GM12878 (cell line): Measurements from ENCODE around the gene TRMT44. TPM values are rescaled to one million over a fixed set of nuclear protein-coding genes. Genes with fewer than 3 reads are reported as not detected.

Experiments used
- ATAC-seq: fragments of 200-7000 bp; cut with Tn5 transposase; 3 replicates; pipeline ENCODE4 v1.9.1; 2020; ENCODE audit warnings: mild to moderate bottlenecking, moderate library complexity
- BruUV-seq: library from RNA; stranded (reverse); fragments of 400-500 nt; replicated peaks from 2 replicates; lab custom pipeline; 2021; lab: Mats Ljungman, UMichigan
- CTCF ChIA-PET: fragments of 300-600 bp; sonication (Branson Sonifier 250); formaldehyde crosslinking; extraction: SDS; loops from one replicate; lab custom pipeline; 2021; ENCODE audit warnings: inconsistent platforms; lab: Yijun Ruan, JAX
- POLR2A ChIA-PET: fragments of 350-600 bp; formaldehyde crosslinking; extraction: SDS; loops from one replicate; lab custom pipeline; 2021; ENCODE audit warnings: inconsistent platforms; lab: Charles Lee
- RAD21 ChIA-PET: fragments of 300-600 bp; sonication (Branson Sonifier 250); formaldehyde crosslinking; loops from one replicate; lab custom pipeline; 2023; ENCODE audit warnings: antibody characterized with exemption; ENCODE audit not compliant: unreplicated experiment; lab: Charles Lee
- SMC1A ChIA-PET: fragments of 300-600 bp; sonication (Branson Sonifier 250); formaldehyde crosslinking; loops from one replicate; lab custom pipeline; 2023; ENCODE audit not compliant: unreplicated experiment, uncharacterized antibody; lab: Charles Lee
- DNase-seq: peaks from one replicate; pipeline ENCODE4 v3.0.0-alpha.2; 2011; ENCODE audit warnings: low read depth, low spot score
- FAIRE-seq: peaks from 3 replicates; lab custom pipeline; 2011; peaks lifted over from hg19 to GRCh38; lab: Jason Lieb, UNC
- H2AFZ ChIP-seq: 2 replicates; pipeline ENCODE4 v1.6.0; 2011; ENCODE audit warnings: low read depth, low read length, control low read depth; ENCODE audit not compliant: control insufficient read depth
- H3K27ac ChIP-seq: 2 replicates; pipeline ENCODE4 v1.5.1; 2011; ENCODE audit warnings: control low read depth; ENCODE audit not compliant: control insufficient read depth, insufficient read depth
- H3K27me3 ChIP-seq, 2 experiments: replicated peaks in 1 of 2; 2 replicates each; pipeline versions ENCODE4 v1.6.0 to v1.6.1; 2011; ENCODE audit warnings: low read length in 1 of 2; ENCODE audit not compliant: control insufficient read depth in 2 of 2, insufficient read depth in 2 of 2
- H3K36me3 ChIP-seq, 2 experiments: 2 replicates each; pipeline ENCODE4 v1.5.1; 2011; ENCODE audit warnings: low read length in 1 of 2; ENCODE audit not compliant: control insufficient read depth in 2 of 2, insufficient read depth in 2 of 2
- H3K4me1 ChIP-seq: 2 replicates; pipeline ENCODE4 v1.6.1; 2011; ENCODE audit warnings: mild to moderate bottlenecking, low read length, moderate library complexity, mixed read lengths; ENCODE audit not compliant: control insufficient read depth, insufficient read depth
- H3K4me2 ChIP-seq: 2 replicates; pipeline ENCODE4 v1.6.0; 2011; ENCODE audit warnings: control low read depth; ENCODE audit not compliant: control insufficient read depth, insufficient read depth
- H3K4me3 ChIP-seq: fragments of 200-600 bp; sonication (generic); 2 replicates; pipeline ENCODE4 v1.5.1; 2016
- H3K79me2 ChIP-seq: 2 replicates; pipeline ENCODE4 v1.6.0; 2011; ENCODE audit warnings: low read length; ENCODE audit not compliant: control insufficient read depth, insufficient read depth
- H3K9ac ChIP-seq: 2 replicates; pipeline ENCODE4 v1.8.0; 2011; ENCODE audit warnings: low read length, control low read depth, mixed read lengths; ENCODE audit not compliant: control insufficient read depth, insufficient read depth
- H3K9me3 ChIP-seq: replicated peaks from 3 replicates; pipeline ENCODE4 v1.5.1; 2011; ENCODE audit warnings: mild to moderate bottlenecking, low read length; ENCODE audit not compliant: control insufficient read depth, insufficient read depth
- H4K20me1 ChIP-seq: 2 replicates; pipeline ENCODE4 v1.6.0; 2011; ENCODE audit not compliant: control insufficient read depth, insufficient read depth
- BHLHE40 ChIP-seq, 2 experiments: fragments of 450-650 bp in 1 of 2; IDR thresholded peaks; 2 replicates each; pipeline ENCODE4 v1.6.1; 2011 to 2017; ENCODE audit warnings: low read depth in 2 of 2, borderline replicate concordance in 1 of 2, improper control_type of control experiment in 1 of 2, low read length in 1 of 2, mild to moderate bottlenecking in 1 of 2
- BMI1 ChIP-seq: fragments of 450-650 bp; IDR thresholded peaks from 2 replicates; pipeline ENCODE4 v1.6.1; 2016; ENCODE audit warnings: mild to moderate bottlenecking, moderate library complexity, borderline replicate concordance
- DPF2 ChIP-seq: fragments of 450-650 bp; IDR thresholded peaks from 2 replicates; pipeline ENCODE4 v1.6.1; 2017; ENCODE audit warnings: mild to moderate bottlenecking
- FOXK2 ChIP-seq: fragments of 450-650 bp; IDR thresholded peaks from 2 replicates; pipeline ENCODE4 v1.6.1; 2017; ENCODE audit warnings: mild to moderate bottlenecking, moderate library complexity
- GATAD2B ChIP-seq: fragments of 450-650 bp; conservative IDR thresholded peaks from 2 replicates; pipeline ENCODE4 v1.6.1; 2017; ENCODE audit warnings: low read depth, mild to moderate bottlenecking, moderate library complexity
- KLF5 ChIP-seq: fragments of 450-650 bp; IDR thresholded peaks from 2 replicates; pipeline ENCODE4 v1.6.1; 2014; ENCODE audit warnings: mild to moderate bottlenecking; ENCODE audit not compliant: partially characterized antibody
- NFYA ChIP-seq: IDR thresholded peaks from 2 replicates; pipeline ENCODE4 v1.6.1; 2011; ENCODE audit warnings: low read depth, mild to moderate bottlenecking, low read length, improper control_type of control experiment, borderline replicate concordance
- SIX5 ChIP-seq: IDR thresholded peaks from 2 replicates; pipeline ENCODE4 v1.6.1; 2011; ENCODE audit warnings: mild to moderate bottlenecking, low read depth, low read length, moderate library complexity; ENCODE audit not compliant: severe bottlenecking
- SMAD1 ChIP-seq: fragments of 450-650 bp; IDR thresholded peaks from 2 replicates; pipeline ENCODE4 v1.6.1; 2018; ENCODE audit warnings: mild to moderate bottlenecking, low read depth; ENCODE audit not compliant: partially characterized antibody
- SMC3 ChIP-seq: IDR thresholded peaks from 2 replicates; pipeline ENCODE4 v1.6.1; 2011; ENCODE audit warnings: low read length, improper control_type of control experiment, borderline replicate concordance
- SPI1 ChIP-seq: IDR thresholded peaks from 2 replicates; pipeline ENCODE4 v1.6.1; 2011; ENCODE audit warnings: low read depth, mild to moderate bottlenecking, low read length, moderate library complexity, borderline replicate concordance; ENCODE audit not compliant: insufficient read depth
- TCF7 ChIP-seq: IDR thresholded peaks from 2 replicates; pipeline ENCODE4 v1.6.1; 2014; ENCODE audit warnings: antibody characterized with exemption, borderline replicate concordance
- ZNF24 ChIP-seq: fragments of 450-650 bp; IDR thresholded peaks from 2 replicates; pipeline ENCODE4 v1.6.1; 2017; ENCODE audit warnings: antibody characterized with exemption, mild to moderate bottlenecking
- ZSCAN29 ChIP-seq: fragments of 450-650 bp; IDR thresholded peaks from 2 replicates; pipeline ENCODE4 v1.6.1; 2017; ENCODE audit warnings: mild to moderate bottlenecking, moderate library complexity
- WGBS: methylation state at CpG from one replicate; pipeline ENCODE4 v1.1.6; 2016; ENCODE audit warnings: low lambda C conversion rate; ENCODE audit not compliant: insufficient replicate concordance, insufficient coverage; ENCODE audit errors: missing lambda C conversion rate; 5-methylcytosine and 5-hydroxymethylcytosine counted together
- in situ Hi-C: fragments of 300-500 bp; cut with MboI; formaldehyde crosslinking; loops from 9 replicates; pipeline ENCODE4 v1.14.3; 2018; ENCODE audit warnings: mixed read lengths
- intact Hi-C: fragments of 100-400 bp; cut with micrococcal nuclease; formaldehyde crosslinking; loops from one replicate; pipeline ENCODE4 v1.14.2; 2022; ENCODE audit not compliant: unreplicated experiment
- polyA plus RNA-seq, 11 experiments: library from polyadenylated mRNA; depleted of rRNA in 4 of 11; unstranded in 6 of 11; stranded (reverse) in 5 of 11; fragments of >200 nt; fragmentation: Nextera tagmentation in 4 of 11; fragmentation: Illumina TruSeq in 1 of 11; extraction: Ambion mirVana in 4 of 11; extraction: Trizol in 1 of 11; gene quantifications; 1 replicate in 1 of 11; 2 replicates in 10 of 11; pipeline versions ENCODE4 v1.2.1 to v1.2.3, GENCODE V29; 2011 to 2016; ENCODE audit warnings: inconsistent platforms in 2 of 11, missing spikeins in 2 of 11, low read depth in 1 of 11
- total RNA-seq, 4 experiments: library from RNA; depleted of rRNA in 3 of 4; stranded (reverse); fragments of >200 nt in 3 of 4; fragmentation: Illumina TruSeq in 1 of 4; extraction: Trizol in 1 of 4; gene quantifications; 2 replicates each; pipeline versions ENCODE4 v1.2.1 to v1.2.3, GENCODE V29; 2013 to 2021
- TF ChIP-seq, protein P1 (sequence below): IDR thresholded peaks from 2 replicates; pipeline ENCODE4 v1.6.1; 2012; ENCODE audit warnings: low read length, inconsistent platforms

The TRMT44 gene
- total and polyA plus RNA-seq, 10 of the 15 experiments (the other 5 are each of a cell fraction or from before 2014, with no cell fraction given): 1.3 to 18.5 (median 10.1) TPM

DNA sequence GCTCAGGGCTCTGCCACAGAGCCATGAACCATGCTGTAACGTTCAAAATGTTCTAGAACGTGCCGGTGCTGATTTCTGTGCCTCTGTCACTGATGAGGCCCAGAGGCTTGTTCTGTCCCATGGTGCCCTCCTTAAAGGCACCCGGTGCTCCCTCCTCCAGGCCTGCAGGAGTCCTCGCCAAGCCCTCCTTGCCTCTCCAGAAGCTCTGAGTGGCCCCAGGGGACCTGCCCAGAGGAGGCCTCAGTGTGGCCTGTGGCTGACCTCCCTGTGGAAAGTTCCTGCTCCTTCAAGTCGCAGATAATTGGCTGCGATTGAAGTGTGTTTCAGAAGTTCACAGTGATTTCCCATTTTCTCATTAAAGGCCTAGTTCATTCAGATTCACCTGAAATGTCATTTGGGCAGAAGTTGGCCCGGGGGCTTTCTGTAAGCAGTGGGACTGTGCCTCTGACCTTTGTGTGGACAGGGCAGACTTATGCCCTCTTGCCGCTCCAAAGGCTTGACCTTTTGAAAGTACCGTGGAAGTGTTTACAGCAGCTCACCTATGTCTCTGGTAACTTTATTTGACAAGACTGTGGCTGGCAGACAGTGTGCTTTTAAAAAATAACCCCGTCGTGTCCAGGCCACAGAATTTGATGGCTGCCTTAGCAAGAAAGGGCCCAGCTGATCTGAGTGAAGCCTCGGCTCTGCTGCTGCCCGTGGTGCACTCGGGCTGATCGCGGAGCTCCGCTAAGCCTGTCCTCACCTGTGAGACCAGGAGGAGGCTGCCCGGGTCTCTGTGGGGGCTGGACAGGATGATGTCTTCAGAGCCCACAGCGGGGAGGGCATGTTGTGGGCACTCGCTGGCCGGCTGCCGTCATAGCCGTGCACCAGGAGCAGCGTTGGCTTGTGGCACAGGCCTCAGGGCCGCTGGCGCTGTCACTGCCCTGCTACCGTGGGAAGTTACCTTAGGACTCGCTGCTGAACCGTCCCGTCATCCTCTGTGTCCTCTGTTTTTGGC, 25.3 kb downstream of the TRMT44 start:
- no peaks in the 10 kb centered on the region for H3K9me3 ChIP-seq
- FAIRE-seq: no peak
- TF ChIP-seq, protein P1, sequence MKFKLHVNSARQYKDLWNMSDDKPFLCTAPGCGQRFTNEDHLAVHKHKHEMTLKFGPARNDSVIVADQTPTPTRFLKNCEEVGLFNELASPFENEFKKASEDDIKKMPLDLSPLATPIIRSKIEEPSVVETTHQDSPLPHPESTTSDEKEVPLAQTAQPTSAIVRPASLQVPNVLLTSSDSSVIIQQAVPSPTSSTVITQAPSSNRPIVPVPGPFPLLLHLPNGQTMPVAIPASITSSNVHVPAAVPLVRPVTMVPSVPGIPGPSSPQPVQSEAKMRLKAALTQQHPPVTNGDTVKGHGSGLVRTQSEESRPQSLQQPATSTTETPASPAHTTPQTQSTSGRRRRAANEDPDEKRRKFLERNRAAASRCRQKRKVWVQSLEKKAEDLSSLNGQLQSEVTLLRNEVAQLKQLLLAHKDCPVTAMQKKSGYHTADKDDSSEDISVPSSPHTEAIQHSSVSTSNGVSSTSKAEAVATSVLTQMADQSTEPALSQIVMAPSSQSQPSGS: no peak
- no peak for TF ChIP-seq GATAD2B
- TF ChIP-seq FOXK2: no peak
- TF ChIP-seq SPI1: no peak
- no peak for TF ChIP-seq ZSCAN29
- TF ChIP-seq ZNF24: no peak
- no peak for TF ChIP-seq BMI1
- no peak for TF ChIP-seq NFYA
- TF ChIP-seq TCF7: no peak
- no peak for TF ChIP-seq KLF5
- no peak for TF ChIP-seq SMC3
- TF ChIP-seq SMAD1: no peak
- no peak for TF ChIP-seq DPF2
- TF ChIP-seq SIX5: no peak
- TF ChIP-seq BHLHE40 (IDR thresholded peaks at IDR 0.05; ENCODE audit: borderline replicate concordance in 1 of 2, low read depth in 2 of 2, low read length in 1 of 2): no peak
- H4K20me1 ChIP-seq: no peaks in the 10 kb centered on the region; the same call in 1 of the 2 replicates
- no peaks in the 10 kb centered on the region for H3K27me3 ChIP-seq
- no peak overlapping the region for H3K27ac ChIP-seq
- in situ Hi-C loops (no loop called here), intact Hi-C loops (loop anchor here (5.0 kb wide), 1 partner anchor 451 kb away; no protein-coding TSS in a partner anchor)
- H2AFZ ChIP-seq: no peak overlapping the region
- H3K4me1 ChIP-seq: no peaks in the 10 kb centered on the region
- ChIA-PET POLR2A (no interaction called here), CTCF (no interaction called here), RAD21 (no interaction called here), SMC1A (no interaction called here)
- H3K36me3 ChIP-seq: peaks cover 12 to 14% of the 10 kb centered on the region in 2 experiments
- DNase-seq: no peak
- no peak overlapping the region for H3K4me3 ChIP-seq
- no peak overlapping the region for H3K4me2 ChIP-seq
- no peak overlapping the region for H3K9ac ChIP-seq
- no TSS peak for BruUV-seq
- no peaks in the 10 kb centered on the region for H3K79me2 ChIP-seq
- WGBS: 96% methylated on average over 31 of the region's 31 CpGs
- ATAC-seq: no peak
